GM12891 (cell line): Measurements from ENCODE around the gene RAPGEF4.

Source experiments
- POLR2A ChIP-seq: IDR thresholded peaks from 2 replicates; pipeline ENCODE4 v1.6.1; 2011; ENCODE audit warnings: low read depth, low read length, control low read depth
- POLR2AphosphoS5 ChIP-seq: IDR thresholded peaks from 2 replicates; pipeline ENCODE4 v1.6.1; 2011; ENCODE audit warnings: low read depth, low read length, control low read depth
- POU2F2 ChIP-seq: IDR thresholded peaks from 2 replicates; pipeline ENCODE4 v1.6.1; 2011; ENCODE audit warnings: low read depth, mild to moderate bottlenecking, control low read depth, low read length, moderate library complexity
- TAF1 ChIP-seq: IDR thresholded peaks from 2 replicates; pipeline ENCODE4 v1.6.1; 2011; ENCODE audit warnings: low read depth, low read length, control low read depth

GRCh38 chr2:172829229-172829628 is 93.6 kb downstream of the RAPGEF4 start:
- TF ChIP-seq POLR2A = no peak
- no peak for TF ChIP-seq TAF1
- TF ChIP-seq POU2F2 = no peak
- TF ChIP-seq POLR2AphosphoS5 = no peak
